K562 (cell line): ENCODE data around the gene GEMIN7.

Experiments
- ARID4B ChIP-seq: sonication (generic); formaldehyde crosslinking; IDR thresholded peaks from 2 replicates; pipeline ENCODE4 v1.8.0; 2022; ENCODE audit warnings: mild to moderate bottlenecking, missing genetic modification reagents
- JUNB ChIP-seq: fragments of 450-650 bp; formaldehyde crosslinking; conservative IDR thresholded peaks from 2 replicates; pipeline ENCODE4 v1.4.0; 2020; ENCODE audit warnings: mild to moderate bottlenecking
- SRSF1 ChIP-seq: fragments of 200-400 bp; formaldehyde crosslinking; IDR thresholded peaks from 2 replicates; pipeline ENCODE4 v1.6.1; 2017; ENCODE audit warnings: mild to moderate bottlenecking, low read depth, low read length, moderate library complexity

- TF ChIP-seq SRSF1, result no peak
- no peak for TF ChIP-seq ARID4B (CRISPR knock-in tag)
- TF ChIP-seq JUNB (CRISPR knock-in tag), result no peak
Observed at GRCh38 chr19:45071545-45071938, 7.5 kb upstream of the GEMIN7 start.
